PFSK-1 (cell line): ENCODE data around the gene SLC19A1.

Experiments
- FOXP2 ChIP-seq: optimal IDR thresholded peaks from 2 replicates; pipeline ENCODE3; 2011; ENCODE audit warnings: borderline replicate concordance, control low read depth, inconsistent platforms; ENCODE audit not compliant: insufficient read depth; ENCODE audit errors: extremely low read length, extremely low read depth
- POLR2AphosphoS5 ChIP-seq: IDR thresholded peaks from 2 replicates; pipeline ENCODE4 v1.6.1; 2012; ENCODE audit warnings: low read depth, mild to moderate bottlenecking, control low read depth, low read length, moderate library complexity
- REST ChIP-seq, 2 experiments: IDR thresholded peaks; 2 replicates each; pipeline versions ENCODE4 v1.6.1 to v1.8.0; 2011 to 2012; ENCODE audit warnings: low read depth in 2 of 2, low read length in 2 of 2, control low read depth in 1 of 2, inconsistent platforms in 1 of 2, mild to moderate bottlenecking in 1 of 2, moderate library complexity in 1 of 2; ENCODE audit not compliant: insufficient read depth in 1 of 2
- SIN3A ChIP-seq: IDR thresholded peaks from 2 replicates; pipeline ENCODE4 v1.6.1; 2012; ENCODE audit warnings: mild to moderate bottlenecking, low read length, moderate library complexity, borderline replicate concordance; ENCODE audit not compliant: insufficient read depth
- TAF1 ChIP-seq: IDR thresholded peaks from 2 replicates; pipeline ENCODE4 v1.6.1; 2012; ENCODE audit warnings: low read length, control low read depth, borderline replicate concordance; ENCODE audit not compliant: insufficient read depth

SLC19A1 gene

GRCh38 chr21:45492765-45493164 lies 49.5 kb downstream of the SLC19A1 start:
- TF ChIP-seq TAF1 (no peak), POLR2AphosphoS5 (no peak), SIN3A (no peak), REST (IDR thresholded peaks at IDR 0.05; ENCODE audit: insufficient read depth in 1 of 2, low read depth in 2 of 2, low read length in 2 of 2) (no peak), FOXP2 (no peak)

- TF ChIP-seq TAF1: no peak
- TF ChIP-seq FOXP2: no peak
- no peak for TF ChIP-seq POLR2AphosphoS5
- TF ChIP-seq REST (IDR thresholded peaks at IDR 0.05; ENCODE audit: insufficient read depth in 1 of 2, low read depth in 2 of 2, low read length in 2 of 2): no peak
- no peak for TF ChIP-seq SIN3A
Observed at GRCh38 chr21:45491623-45492022, 50.6 kb downstream of the SLC19A1 start.

DNA sequence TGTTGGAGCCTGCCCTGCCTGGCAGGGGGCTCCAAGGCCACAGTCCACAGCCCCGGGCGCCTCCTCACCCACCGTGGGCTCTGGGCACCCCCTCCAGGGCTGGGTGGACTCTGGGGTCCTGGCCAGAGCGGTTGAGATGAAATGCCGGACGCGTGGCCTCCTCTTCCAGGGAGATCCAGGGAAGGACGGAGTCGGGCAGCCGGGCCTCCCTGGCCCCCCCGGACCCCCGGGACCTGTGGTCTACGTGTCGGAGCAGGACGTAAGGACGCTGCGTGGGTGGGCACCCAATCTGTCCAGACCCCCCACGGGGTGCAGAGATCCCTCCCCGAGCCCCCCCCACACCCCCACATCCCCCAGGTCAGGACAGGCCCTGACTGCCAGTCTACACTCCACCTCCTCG lies 51.2 kb downstream of the SLC19A1 start:
- TF ChIP-seq SIN3A (no peak), TAF1 (no peak), REST (IDR thresholded peaks at IDR 0.05; ENCODE audit: insufficient read depth in 1 of 2, low read depth in 2 of 2, low read length in 2 of 2) (no peak), FOXP2 (no peak), POLR2AphosphoS5 (no peak)

DNA sequence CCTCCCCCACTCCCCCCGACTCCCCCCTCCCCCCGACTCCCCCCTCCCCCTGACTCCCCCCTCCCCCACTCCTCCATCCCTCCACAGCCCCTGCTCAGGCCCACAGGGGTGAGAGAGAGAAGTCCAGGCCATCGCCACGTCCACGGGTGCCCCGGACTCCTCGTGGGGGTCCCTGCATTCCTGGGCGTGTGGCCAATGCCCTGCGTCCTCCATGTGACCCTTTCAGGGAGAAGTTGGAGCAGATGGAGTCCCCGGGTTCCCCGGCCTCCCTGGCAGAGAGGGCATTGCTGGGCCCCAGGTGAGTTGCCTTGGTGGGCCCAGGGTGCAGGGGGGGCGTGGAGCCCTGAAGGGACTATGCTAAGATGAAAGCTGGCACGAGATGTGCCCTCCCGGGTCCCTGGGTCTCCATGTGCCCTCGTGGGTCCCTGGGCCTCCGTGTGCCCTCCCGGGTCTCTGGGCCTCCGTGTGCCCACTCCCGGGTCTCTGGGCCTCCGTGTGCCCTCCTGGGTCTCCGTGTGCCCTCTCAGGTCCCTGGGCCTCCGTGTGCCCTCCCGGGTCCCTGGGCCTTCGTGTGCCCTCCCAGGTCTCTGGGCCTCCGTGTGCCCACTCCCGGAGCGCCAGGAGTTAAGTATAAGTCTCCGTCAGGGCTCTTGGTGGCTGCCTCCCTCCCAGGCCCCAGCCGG lies 52.0 kb downstream of the SLC19A1 start:
- TF ChIP-seq REST (IDR thresholded peaks at IDR 0.05; ENCODE audit: insufficient read depth in 1 of 2, low read depth in 2 of 2, low read length in 2 of 2) (no peak), POLR2AphosphoS5 (no peak), SIN3A (no peak), FOXP2 (no peak), TAF1 (no peak)

- TF ChIP-seq SIN3A (no peak), FOXP2 (no peak), POLR2AphosphoS5 (no peak), REST (IDR thresholded peaks at IDR 0.05; ENCODE audit: insufficient read depth in 1 of 2, low read depth in 2 of 2, low read length in 2 of 2) (no peak), TAF1 (no peak)
Observed at GRCh38 chr21:45489722-45489982, 52.6 kb downstream of the SLC19A1 start.
